Suppressor macrophage (primary cell): Measurements from ENCODE around the gene GPA33.

ENCODE experiments used
- DNase-seq, 4 experiments: peaks; one replicate each; pipeline ENCODE4 v3.0.0-alpha.2; 2020 to 2022

GPA33 gene

DNA sequence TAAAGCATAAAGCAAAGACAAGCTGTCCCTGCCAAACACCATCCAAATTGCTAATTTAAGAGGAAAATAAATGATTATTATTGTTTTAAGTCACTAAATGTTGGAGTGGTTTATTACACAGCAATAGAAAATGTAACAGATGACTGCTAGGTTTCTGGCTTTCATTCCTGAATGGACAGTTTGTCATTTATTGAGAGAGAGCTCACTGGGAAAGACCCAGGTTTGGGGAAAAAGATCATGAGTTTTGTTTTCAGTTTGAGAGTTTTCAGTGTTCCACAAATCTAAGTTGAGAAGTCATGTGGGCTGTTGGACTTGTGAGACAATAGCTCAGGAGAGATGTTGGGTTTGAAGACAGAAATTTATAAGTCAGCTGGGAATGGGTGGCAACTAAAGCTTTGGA is 5.4 kb downstream of the GPA33 start:
- no peak for DNase-seq

DNA sequence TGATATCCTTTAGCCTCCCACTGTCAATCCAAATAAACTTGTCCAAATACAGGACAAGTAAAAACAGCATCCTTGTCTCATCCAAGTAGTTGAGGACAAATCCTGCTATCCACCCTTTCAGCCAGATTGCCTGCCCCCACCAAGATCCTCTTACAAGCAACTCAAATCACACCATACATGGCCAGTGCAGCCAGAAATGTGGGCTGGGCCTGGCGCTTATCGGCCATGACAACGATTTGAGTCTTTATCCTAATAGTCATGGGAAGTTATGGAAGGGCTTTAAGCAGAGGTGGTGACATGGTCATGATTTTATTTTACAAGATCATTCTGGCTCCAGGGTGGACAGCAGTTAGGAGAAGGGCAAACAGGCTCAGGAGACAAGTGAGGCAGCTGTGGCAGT is 6.3 kb downstream of the GPA33 start:
- no peak for DNase-seq

DNA sequence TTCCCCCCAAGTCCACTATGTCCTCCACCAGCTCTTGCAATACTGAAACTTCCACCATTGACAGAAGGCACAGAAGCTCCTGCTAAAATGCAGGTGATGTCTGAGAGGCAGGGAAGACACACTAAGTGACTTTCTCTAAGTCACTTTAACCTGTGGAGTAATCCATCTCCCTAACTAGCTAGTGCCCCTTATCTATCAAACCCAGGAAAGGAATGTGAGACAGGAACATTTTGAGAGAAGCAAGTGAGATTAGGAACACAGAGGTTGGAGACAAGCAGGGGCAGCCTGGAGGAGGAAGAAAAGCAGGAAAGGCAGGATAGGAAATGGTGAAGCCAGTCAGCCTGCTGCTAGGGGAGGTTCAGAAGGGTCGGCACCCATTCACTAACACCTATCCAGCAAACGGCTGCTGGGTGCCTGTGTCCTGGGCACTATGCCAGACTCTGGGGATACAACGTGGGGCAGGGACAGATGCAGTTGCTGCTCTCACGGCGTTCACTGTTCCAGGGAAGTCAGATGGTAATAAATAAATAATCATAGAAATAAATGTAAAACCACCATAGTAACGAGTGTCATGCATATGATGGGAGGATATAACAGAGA is 7.0 kb downstream of the GPA33 start:
- DNase-seq = no peak

DNA sequence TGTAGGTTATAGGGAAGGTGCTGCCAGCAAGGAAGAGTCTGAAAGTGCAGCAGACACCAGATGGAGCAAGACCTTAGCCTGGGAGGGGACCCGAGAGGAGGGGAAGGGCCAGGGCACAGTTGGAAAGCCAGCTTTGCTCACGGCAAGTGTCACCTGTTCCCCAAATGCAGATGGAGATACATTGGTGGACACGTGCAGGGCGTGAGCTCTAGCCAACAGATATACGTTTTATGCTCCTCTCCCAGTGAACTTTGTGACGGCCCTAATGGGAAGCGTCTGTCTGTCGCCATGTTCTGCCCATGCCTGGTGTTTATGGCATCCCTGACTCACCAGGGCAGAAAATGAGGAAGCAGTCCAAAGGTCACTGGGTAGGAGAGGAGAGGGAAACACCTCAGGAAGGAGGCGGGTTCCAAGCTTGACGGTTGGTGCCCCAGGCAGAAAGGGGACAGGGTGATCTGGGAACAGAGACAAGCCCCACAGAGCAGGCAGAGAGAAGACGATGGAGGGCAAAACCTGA is 7.6 kb downstream of the GPA33 start:
- DNase-seq = peak; percentile 75 to 89 (median 83)

DNA sequence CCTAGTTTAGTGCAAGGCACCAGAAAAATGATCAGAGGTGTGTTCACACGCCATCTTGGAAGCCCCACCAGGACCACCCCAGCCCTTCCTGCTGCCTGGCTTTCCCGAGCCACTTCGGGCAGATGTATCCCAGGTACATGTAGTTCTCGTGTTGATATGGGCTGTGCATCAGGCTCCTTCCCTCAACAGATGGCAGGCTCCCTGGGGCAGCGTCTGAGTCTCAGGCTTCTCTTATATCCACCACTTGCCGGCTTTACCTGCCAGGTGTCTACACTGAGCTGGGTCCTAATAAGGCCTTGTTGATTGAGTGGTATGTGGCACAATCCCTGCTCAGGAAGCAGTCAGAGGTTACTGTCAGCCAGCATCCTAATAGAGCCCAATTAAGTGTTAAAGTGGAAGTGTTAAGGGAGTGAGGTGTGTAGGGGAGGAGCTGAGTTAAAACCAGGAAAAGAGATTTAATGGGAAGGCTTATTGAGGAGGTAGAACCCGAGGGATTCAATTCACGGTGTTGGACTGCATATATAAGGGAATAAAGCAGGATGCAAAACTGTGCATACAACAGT is 8.5 kb downstream of the GPA33 start:
- no peak for DNase-seq

DNA sequence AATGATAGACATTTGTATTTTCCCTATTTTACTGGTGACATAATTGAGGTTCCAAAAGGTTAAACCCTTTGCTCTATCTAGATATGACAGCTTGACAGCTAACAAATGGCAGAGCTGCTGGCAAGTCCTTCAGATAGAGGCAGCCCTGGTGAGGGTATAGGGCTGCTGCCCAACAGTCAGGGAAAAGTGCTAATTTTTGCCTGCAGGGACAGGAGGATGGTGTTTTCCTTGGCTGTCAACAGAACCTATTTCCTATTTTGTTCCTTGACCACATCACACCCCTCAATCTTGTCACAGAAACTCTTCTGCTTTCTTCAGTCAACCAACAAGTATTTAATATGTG is 12.3 kb downstream of the GPA33 start:
- DNase-seq = no peak

DNA sequence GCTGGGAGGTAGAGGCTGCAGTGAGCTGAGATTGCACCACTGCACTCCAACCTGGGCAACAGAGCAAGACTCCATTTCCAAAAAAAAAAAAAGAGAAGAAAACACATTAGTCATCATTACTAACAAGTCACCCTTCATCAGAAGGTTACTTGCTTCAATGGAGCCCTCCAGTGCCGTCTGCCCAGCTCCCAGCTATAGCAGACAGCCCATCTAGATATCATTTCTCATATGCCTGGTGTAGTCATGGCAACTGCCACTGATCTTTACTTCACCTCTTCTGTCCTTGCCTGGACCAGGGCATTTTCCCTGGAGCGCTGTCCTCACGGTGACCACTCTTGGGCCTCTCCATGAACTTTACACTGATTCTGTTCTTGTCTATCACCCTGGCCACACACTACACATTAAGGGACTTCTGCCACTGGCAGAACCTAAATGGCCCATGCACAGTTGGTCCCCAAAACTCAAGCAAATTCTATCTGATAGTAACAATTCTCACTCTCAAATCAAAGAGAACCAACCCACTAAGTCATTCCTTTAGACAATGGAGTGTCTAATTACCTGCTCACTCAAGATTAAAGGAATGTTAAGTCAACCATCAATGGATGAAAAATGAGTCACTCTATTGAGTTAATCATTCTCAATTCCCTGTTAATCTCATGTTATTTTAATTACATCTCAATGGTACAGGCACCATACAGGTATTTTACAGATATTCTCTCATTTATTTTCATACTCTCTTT is 12.9 kb downstream of the GPA33 start:
- no peak for DNase-seq

DNA sequence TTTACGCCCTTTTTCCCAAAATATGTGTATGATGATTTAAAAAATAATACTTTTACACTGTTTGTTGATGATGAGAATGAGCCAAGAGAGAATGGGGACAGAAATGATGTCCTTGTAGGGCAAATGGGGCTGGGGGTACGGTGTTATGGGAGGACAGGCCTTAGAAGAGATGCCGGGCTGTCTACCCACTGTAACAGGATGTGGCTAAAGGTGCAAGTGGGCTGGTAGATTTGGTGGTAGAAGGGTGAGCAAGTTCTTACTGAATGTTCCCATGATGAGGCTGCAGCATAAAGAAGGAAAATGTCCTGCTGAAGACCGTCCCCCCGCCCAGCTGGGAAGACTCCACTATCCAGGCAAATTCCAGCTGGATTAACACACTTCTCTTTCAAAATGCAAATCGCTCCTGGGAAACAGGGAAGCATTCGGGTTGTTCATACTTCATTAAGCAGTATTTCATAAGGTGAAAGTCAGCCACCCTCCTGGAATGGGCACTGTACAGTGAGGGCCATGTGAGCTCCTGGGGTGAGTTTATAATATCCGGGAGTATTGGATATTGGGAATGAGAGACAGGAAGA is 14.0 kb downstream of the GPA33 start:
- no peak for DNase-seq

DNA sequence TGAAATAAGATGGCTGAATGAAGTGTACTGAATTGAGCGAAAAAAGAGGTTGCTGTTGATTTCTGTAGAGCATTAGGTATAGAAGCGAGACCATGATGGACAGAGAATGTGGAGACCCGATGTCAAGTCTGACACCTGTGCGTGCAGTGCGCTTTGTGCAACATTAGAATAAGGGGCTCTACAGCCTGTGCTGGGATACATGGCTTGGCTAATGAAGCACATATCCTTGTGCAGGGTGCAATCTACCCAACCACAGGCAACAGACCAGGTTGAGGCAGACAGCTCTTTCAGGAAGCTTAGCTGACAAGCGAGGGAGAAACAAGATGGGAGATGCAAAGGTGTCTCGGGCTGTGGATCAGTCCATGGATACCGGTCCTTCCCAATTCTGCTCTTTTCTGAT is 18.9 kb downstream of the GPA33 start:
- no peak for DNase-seq

DNA sequence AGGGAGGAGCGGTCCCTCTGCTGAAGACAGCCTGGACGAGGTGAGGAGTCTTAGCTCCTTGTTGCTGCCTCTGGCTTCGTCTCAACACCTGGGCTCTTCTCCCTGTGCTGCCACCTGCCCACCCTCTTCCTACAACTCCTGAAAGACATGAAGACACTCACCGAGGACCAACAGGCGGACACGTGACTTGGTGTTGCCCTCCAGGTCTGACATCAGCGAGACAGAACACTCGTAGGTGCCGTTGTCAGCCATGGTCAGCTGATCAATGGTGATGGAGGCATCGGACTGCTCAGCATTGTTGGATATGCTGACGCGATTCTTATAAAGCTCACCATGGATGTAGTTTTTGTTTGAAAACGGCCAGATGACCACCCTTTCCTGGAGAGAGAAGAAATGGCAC is 21.4 kb downstream of the GPA33 start:
- no peak for DNase-seq

DNA sequence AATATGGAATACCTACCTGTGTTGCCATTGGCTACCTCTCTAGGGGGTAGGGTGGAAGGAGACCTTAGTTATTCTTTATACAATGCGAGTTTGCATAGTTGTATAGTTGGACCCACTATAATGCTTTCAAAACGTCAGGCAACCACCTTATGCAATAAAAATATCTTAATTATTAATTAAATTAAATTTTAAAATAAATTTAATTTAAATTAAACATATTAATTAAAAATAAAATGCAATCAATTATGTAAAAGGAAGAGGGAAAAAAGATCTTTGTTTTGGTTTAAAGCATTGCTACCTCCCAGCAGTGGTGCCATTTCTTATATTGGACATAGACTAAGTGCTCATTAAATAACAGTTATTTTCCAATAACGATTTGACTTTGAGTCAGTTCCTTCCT is 22.3 kb downstream of the GPA33 start:
- no peak for DNase-seq

DNA sequence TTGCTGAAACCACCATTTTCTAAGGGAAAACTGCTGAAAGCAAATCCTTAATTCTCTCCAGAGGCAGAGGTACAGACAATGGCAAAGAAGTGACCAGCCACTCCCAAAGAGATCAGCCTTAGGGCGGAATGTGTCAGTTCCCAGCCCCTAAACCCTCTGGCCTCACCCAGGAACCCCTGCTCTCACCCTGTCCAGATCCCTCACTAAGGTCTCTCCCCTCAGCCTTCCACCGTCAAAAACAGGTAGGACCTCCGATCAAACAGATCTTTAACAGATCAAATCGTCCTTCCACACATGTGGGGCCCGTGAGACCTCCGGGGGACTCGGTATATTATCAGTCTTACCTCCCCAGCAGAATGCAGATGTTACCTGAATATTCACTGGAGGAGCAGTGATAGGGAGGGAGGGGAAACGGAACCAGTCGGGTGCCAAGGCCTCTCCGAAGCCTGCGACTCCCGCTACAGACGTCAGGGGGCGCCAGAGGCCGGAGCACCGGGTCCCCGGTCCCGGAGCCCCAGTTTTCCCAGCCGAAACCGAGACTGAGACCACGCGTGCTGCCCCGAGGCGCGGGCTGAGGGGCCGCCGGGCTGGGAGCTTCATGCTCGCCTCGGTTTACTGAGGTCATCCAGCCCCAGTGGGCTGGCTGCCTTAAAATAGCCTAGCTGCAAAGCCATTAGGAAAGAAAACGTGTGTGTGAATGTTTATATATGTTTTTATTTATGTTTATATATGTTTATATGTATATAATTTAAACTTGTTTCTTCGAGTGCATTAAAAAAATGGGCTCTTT is 23.6 kb downstream of the GPA33 start:
- peak; percentile 74 to 88 (median 86) for DNase-seq

DNA sequence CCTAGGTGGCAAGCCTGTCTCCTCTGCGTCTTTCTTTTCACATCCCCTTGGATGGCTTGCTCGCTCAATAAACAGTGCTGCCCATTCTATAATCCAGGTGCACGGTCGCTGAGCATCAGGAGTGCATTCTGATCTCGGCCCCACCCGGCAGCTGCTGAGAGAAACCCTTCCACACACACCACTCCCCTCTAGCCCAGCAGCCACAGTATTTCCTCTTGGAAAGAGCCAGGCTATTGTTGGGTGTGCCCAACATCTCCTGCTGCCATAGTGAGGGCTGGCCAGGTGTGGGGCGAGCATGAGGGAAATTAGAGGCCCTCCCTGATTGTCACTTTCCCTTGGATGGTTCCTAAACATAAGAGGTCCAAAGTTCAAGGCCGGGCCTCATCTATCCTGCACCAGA is 24.7 kb downstream of the GPA33 start:
- DNase-seq = no peak

DNA sequence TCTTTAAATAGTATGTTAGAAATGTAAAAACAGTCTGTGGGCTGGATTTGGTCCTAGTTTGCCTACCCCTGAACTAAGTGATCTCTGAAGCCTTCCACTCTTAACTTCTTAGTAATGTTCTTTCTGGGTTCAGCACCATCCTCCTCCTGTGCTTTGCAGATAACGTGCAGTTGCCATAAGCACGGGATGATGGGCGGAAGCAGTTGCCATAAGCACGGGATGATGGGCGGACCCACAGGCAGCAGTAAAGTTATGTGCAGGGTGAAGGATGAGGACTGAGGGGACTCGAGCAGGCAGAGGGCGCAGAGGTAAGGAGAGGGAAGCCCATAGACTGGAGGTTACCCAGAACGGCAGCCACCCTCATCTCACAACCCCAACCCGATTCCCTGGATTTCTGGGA is 25.6 kb downstream of the GPA33 start:
- DNase-seq = no peak

DNA sequence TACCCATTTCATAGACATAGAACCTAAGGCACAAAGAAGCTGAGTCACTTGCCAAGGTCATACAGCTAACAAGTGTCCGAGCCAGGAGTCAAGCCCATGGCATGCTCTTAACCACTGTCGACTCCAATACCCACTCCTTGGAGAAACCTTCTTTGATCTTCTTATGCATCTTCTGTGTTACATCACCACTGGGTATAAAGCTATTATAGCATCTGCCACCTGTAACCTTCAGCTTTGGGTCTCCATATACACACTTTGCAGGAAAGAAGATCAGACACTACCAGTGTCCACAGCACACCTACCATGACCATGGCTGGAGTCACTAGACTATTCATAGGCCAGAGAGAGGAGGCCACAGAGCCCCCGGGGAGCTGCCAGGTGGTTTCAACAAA is 29.1 kb downstream of the GPA33 start:
- DNase-seq = no peak

DNA sequence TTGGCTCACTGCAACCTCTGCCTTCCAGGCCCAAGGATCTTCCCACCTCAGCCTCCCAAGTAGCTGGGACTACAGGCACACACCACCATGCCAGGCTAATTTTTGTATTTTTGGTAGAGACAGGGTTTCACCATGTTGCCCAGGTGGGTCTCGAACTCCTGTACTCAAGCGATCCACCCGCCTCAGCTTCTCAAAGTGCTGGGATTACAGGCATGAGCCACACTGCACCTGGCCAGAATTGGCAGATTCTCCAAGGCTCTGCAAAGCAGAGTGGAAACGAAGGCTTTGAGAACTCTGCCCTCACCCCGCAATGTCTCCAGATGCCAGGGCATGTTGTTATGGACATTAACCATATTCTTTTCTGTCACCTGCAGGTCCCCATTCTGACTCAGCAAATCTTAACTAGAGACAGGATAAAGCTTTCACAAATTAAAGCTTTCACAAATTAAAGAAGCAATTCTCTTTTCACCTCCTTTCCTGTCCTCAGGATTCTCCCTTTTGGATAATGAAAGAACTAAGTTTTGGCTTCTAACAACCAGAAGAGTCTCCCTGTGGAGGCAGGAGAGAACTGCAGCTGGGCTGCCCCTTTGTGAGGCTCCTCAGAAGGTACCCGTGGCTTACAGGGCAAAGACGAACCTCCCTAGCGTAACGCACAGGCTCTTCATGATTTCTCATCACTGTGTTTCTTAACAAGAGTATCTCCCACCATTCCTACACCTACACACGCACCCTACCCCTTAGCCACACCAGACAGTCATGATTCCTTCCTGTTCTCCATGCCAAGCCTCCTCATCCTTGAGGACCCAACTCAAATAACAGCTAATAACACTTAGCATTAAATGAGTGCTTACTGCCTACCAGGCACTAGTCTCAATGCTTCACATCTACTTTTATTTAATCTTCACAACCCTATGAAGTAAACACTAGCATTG is 29.8 kb downstream of the GPA33 start:
- no peak for DNase-seq

DNA sequence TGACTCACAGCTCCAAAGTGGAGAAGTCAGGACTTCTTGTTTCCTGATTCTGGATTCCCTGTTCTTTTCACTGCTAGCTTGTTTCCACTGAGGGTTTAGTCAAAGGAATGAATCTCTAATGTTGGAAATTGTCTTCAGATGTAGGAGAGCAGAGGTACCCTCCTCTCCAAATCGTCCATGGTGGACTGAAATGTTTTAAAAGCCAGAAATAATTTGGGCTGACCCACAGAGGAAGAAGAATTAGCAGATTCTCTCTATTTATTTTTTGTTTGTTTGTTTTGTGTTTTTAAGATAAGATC is 30.4 kb downstream of the GPA33 start:
- DNase-seq = no peak

DNA sequence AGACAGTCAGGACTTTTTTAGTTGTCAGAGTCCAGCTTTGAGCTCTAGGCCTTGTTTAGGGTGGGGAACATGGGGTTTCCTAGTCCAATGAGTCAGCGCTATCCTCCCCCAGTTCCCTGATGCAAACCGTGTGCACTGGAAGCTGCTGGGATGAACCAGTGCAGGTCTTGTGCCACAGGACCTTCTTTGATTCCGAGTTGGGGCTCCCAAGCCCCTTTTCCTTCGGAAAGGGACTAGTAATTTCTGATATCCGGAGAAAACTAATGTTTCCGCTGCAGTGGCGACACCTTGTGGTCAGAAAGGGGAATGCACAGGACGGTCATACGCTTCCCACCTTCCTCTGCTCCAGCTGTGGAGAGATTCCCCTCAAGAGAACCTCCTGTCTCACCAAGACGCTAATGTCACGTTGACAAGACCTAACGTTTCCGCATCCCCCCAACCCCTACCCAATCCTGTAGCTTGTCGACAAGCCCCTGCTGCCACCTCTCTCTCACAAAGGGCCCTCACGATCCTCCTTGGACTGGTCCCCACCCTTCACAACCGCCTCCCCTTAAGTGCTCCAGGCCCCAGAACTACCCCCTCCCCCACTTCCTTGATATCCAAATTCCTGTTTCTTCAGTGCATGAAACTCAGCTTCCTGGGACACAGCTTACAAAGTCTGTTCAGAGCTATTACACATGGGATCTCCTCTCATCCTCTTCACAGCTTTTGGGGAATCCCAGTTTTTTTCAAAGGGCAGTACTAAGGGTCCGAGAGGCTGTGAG is 30.9 kb downstream of the GPA33 start:
- peak; percentile 68 to 86 (median 81) for DNase-seq

DNA sequence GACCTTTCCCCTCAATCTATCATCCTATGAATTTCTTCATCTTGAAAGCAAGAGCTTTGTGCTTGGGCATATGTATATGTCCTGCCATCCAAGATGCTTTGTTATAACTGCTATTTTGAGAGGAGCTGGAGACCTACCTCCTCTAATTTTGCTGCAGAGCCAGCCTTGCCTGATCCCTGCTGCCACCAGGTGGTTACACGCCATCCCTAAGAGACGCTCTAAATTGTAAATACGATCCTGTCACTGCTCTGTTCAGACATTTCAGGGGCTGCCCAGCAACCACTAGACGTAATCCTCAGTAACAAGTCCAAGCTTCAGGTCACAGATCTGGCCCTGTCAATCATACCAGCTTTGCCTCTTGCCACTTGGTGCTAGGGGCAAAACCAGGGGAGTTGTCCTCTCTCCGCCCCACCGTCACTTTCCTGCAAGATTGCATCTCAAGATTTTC is 32.9 kb downstream of the GPA33 start:
- DNase-seq = peak in 3 of 4 experiments; percentile 26 to 51 (median 41)

DNA sequence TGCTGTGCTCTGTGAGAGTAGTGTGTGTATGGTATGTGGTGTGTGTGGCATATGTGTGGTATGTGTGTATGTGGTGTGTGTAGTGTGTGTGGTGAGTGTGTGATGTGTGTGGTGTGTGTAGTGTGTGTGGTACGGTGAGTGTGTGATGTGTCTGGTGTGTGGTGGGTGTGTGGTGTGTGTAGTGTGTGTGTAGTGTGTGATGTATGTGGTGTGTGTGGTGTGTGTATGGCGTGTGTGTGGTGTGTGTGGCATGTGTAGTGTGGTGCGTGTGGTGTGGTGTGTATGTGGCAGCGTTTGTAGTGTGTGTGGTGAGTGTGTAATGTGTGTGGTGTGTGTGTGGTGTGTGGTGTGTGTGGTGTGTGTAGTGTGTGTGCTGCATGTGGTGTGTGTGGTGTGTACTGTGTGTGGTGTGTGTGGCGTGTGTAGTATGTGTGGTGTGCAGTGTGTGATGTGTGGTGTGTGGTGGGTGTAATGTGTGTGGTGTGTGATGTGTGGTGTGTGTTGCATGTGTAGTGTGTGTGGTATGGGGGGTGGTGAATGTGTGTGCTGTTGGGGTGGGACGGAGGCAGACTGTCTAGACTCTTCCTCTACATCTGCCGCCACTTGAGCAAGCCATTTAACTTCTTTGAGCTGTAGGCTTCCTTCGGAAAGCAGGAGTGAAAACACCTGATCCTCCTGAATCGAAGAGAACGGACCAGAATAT is 33.5 kb downstream of the GPA33 start:
- DNase-seq = no peak
